Measurements from ENCODE around the gene TBL1X. TPM values are rescaled to one million over a fixed set of nuclear protein-coding genes. Genes with fewer than 3 reads are reported as not detected.

Gene TBL1X
- total and polyA plus RNA-seq, 8 donors: 4.7 to 53.1 (median 9.5) TPM

GRCh38 chrX:9420275-9421265 is 44.3 kb upstream of the TBL1X start:
- peaks cover 0 to 9% (median 0%) of the 10 kb centered on the region in 4 donors for H3K9me3 ChIP-seq
- TF ChIP-seq EP300 (IDR thresholded peaks at IDR 0.05): no peak
- TF ChIP-seq, protein P1, sequence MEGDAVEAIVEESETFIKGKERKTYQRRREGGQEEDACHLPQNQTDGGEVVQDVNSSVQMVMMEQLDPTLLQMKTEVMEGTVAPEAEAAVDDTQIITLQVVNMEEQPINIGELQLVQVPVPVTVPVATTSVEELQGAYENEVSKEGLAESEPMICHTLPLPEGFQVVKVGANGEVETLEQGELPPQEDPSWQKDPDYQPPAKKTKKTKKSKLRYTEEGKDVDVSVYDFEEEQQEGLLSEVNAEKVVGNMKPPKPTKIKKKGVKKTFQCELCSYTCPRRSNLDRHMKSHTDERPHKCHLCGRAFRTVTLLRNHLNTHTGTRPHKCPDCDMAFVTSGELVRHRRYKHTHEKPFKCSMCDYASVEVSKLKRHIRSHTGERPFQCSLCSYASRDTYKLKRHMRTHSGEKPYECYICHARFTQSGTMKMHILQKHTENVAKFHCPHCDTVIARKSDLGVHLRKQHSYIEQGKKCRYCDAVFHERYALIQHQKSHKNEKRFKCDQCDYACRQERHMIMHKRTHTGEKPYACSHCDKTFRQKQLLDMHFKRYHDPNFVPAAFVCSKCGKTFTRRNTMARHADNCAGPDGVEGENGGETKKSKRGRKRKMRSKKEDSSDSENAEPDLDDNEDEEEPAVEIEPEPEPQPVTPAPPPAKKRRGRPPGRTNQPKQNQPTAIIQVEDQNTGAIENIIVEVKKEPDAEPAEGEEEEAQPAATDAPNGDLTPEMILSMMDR (IDR thresholded peaks at IDR 0.05): no peak
- TF ChIP-seq POLR2A (IDR thresholded peaks at IDR 0.05): no peak
- TF ChIP-seq POLR2AphosphoS5 (IDR thresholded peaks at IDR 0.05): no peak
- H3K4me1 ChIP-seq: no peaks in the 10 kb centered on the region
- no peaks in the 10 kb centered on the region for H3K27me3 ChIP-seq
- DNase-seq: no peak
- intact Hi-C loops (cut with DNase I; ENCODE audit: low total_unique reads): no loop called here
- no peaks in the 10 kb centered on the region for H3K36me3 ChIP-seq
- H3K27ac ChIP-seq: no peak overlapping the region
- H3K4me3 ChIP-seq: no peak overlapping the region
- WGBS, 5 donors: 43 to 56% (median 51%) methylated on average over 13 to 14 of the region's 14 CpGs

DNA sequence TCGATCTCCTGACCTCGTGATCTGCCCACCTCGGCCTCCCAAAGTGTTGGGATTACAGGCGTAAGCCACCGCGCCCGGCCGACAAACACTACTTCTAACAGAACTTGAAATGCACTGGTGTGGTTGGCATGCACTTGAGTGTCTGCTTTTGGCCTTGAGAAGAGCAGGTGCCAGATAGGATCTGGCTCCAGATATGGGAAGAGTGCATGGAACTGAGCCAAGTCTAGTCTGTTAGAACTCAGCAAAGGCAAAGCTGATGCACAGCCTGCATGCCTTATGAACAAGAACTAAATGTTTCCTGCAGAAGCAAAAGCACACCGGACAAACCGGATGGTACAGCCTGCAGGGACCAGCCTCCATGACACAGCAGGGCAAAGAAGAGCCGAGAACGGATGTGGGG is 35.1 kb upstream of the TBL1X start:
- H3K4me1 ChIP-seq: no peaks in the 10 kb centered on the region
- WGBS, 5 donors: 79 to 92% (median 89%) methylated on average over 11 to 12 of the region's 12 CpGs
- intact Hi-C loops (cut with DNase I; ENCODE audit: low total_unique reads): no loop called here

DNA sequence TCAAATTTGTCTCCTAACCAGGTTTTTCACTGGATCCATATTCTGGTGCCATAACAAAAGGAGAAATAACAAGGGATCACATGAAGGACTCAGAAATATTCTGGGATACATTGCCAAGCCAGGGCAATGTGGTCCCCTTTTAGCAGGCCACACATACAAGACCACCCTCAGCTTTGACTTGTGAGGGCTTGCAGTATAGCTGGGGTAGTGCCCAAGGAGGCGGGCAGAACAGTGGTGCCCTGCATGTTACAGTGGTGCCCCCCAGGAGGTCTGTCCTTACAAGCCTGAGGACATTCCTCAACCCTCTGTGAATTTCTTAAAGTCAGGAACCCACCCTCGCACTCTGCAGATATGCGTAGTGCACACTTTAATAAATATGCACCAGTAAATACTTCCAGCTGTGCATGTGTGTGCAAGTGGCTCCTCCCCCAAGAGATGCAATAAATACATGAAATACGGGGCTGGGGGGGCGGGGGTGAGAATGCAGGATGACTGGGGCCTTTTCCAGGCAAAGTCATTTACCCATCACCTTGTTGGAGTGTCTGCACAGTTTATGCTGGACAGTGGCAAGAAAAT is 34.4 kb upstream of the TBL1X start:
- intact Hi-C loops (cut with DNase I; ENCODE audit: low total_unique reads): no loop called here
- no peaks in the 10 kb centered on the region for H3K27me3 ChIP-seq
- H3K4me1 ChIP-seq: no peaks in the 10 kb centered on the region
- H3K27ac ChIP-seq: no peak overlapping the region
- no peaks in the 10 kb centered on the region for H3K36me3 ChIP-seq
- TF ChIP-seq EP300 (IDR thresholded peaks at IDR 0.05) (no peak), POLR2A (IDR thresholded peaks at IDR 0.05) (no peak), POLR2AphosphoS5 (IDR thresholded peaks at IDR 0.05) (no peak)
- TF ChIP-seq, protein P1 (IDR thresholded peaks at IDR 0.05): no peak
- H3K9me3 ChIP-seq: peaks cover 0 to 9% (median 0%) of the 10 kb centered on the region in 4 donors
- WGBS, 5 donors: 67 to 85% (median 81%) methylated on average over 5 of the region's 5 CpGs
- DNase-seq: no peak
- no peak overlapping the region for H3K4me3 ChIP-seq

More for the DNA sequence above, 35.1 kb upstream of the TBL1X start:
- no peak for DNase-seq
- Histone ChIP-seq H3K4me3 (no peak overlapping the region), H3K27ac (no peak overlapping the region), H3K27me3 (no peaks in the 10 kb centered on the region), H3K36me3 (no peaks in the 10 kb centered on the region), H3K9me3 (peaks cover 0 to 16% (median 0%) of the 10 kb centered on the region in 4 donors)
- TF ChIP-seq POLR2A (IDR thresholded peaks at IDR 0.05) (no peak), EP300 (IDR thresholded peaks at IDR 0.05) (no peak)

DNA sequence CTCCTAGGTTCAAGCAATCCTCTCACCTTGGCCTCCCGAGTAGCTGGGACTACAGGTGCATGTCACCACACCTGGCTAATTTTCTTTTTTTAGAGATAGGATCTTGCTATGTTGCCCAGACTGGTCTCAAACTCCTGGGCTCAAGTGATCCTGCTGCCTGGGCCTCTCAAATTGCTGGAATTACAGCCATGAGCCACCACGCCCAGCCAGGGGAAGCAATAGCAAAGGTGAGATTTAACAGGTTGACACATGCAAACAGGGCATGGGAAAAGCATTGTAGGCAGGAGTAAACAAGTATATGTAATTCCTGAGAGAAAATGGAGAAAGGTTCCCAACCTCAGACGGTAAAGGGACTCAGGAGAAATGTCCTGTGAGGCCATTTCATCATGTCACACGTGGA is 33.6 kb upstream of the TBL1X start:
- no peak for DNase-seq
- intact Hi-C loops (cut with DNase I; ENCODE audit: low total_unique reads): no loop called here
- no peak overlapping the region for H3K4me3 ChIP-seq
- H3K27ac ChIP-seq: no peak overlapping the region
- H3K4me1 ChIP-seq: no peaks in the 10 kb centered on the region
- TF ChIP-seq EP300 (IDR thresholded peaks at IDR 0.05): no peak
- no peak for TF ChIP-seq POLR2AphosphoS5 (IDR thresholded peaks at IDR 0.05)
- TF ChIP-seq, protein P1 (IDR thresholded peaks at IDR 0.05): no peak
- no peak for TF ChIP-seq POLR2A (IDR thresholded peaks at IDR 0.05)
- WGBS, 5 donors: 80 to 95% (median 90%) methylated on average over 4 of the region's 4 CpGs
- no peaks in the 10 kb centered on the region for H3K36me3 ChIP-seq
- peaks cover 0 to under 1% (median 0%) of the 10 kb centered on the region in 4 donors for H3K9me3 ChIP-seq
- H3K27me3 ChIP-seq: no peaks in the 10 kb centered on the region

Measured in stomach (tissue), 9 donors.